ENCODE data around the gene WDR38. TPM values are rescaled to one million over a fixed set of nuclear protein-coding genes. Genes with fewer than 3 reads are reported as not detected.
A peak's percentile ranks its signal among the peaks of the same experiment; 100 is the strongest.

Gene WDR38
- total and polyA plus RNA-seq, 8 donors = 1.3 to 8.3 (median 3.6) TPM; not detected in 1

- Histone ChIP-seq H3K9me3 (no peaks in the 10 kb centered on the region), H3K27me3 (no peaks in the 10 kb centered on the region), H3K36me3 (peaks cover 0 to 27% of the 10 kb centered on the region in 2 donors), H3K4me3 (peak overlapping the region in 1 of 2 donors; percentile 82), H3K4me1 (peaks cover 30 to 58% of the 10 kb centered on the region in 2 donors), H3K27ac (peak overlapping the region; percentile 86)
- intact Hi-C loops (cut with DNase I) = no loop called here
- DNase-seq = no peak
- TF ChIP-seq CTCF (IDR thresholded peaks at IDR 0.05) = no peak
- ATAC-seq = peak; percentile 26
Measured at GRCh38 chr9:124863371-124863871, 10.2 kb downstream of the WDR38 start.

- DNase-seq = peak; percentile 81 to 96 (median 89)
- Histone ChIP-seq H3K36me3 (peaks cover 0 to 7% of the 10 kb centered on the region in 2 donors), H3K4me3 (peak overlapping the region; percentile 88 to 100), H3K4me1 (peaks cover 33 to 54% of the 10 kb centered on the region in 2 donors), H3K9me3 (no peaks in the 10 kb centered on the region), H3K27me3 (no peaks in the 10 kb centered on the region), H3K27ac (peak overlapping the region; percentile 88 to 92)
- TF ChIP-seq CTCF (IDR thresholded peaks at IDR 0.05) = no peak
- ATAC-seq = peak; percentile 92
- intact Hi-C loops (cut with DNase I) = no loop called here
Measured at GRCh38 chr9:124868511-124869465, 15.5 kb downstream of the WDR38 start.

- peak; percentile 13 for ATAC-seq
- H3K27ac ChIP-seq = peak overlapping the region; percentile 88 to 92
- no peak for DNase-seq
- H3K4me3 ChIP-seq = peak overlapping the region; percentile 88 to 100
- no peak for TF ChIP-seq CTCF (IDR thresholded peaks at IDR 0.05)
- H3K9me3 ChIP-seq = no peaks in the 10 kb centered on the region
- no peaks in the 10 kb centered on the region for H3K27me3 ChIP-seq
- peaks cover 0 to 14% of the 10 kb centered on the region in 2 donors for H3K36me3 ChIP-seq
- intact Hi-C loops (cut with DNase I) = no loop called here
- H3K4me1 ChIP-seq = peaks cover 33 to 59% of the 10 kb centered on the region in 2 donors
Measured at GRCh38 chr9:124869466-124869985, 16.3 kb downstream of the WDR38 start.

GRCh38 chr9:124869986-124870560 is 16.8 kb downstream of the WDR38 start:
- Histone ChIP-seq H3K9me3 (no peaks in the 10 kb centered on the region), H3K36me3 (peaks cover 0 to 20% of the 10 kb centered on the region in 2 donors), H3K4me1 (peaks cover 33 to 61% of the 10 kb centered on the region in 2 donors), H3K4me3 (peak overlapping the region; percentile 88 to 100), H3K27ac (peak overlapping the region; percentile 88 to 92), H3K27me3 (no peaks in the 10 kb centered on the region)
- ATAC-seq = peak; percentile 31
- no peak for DNase-seq
- intact Hi-C loops (cut with DNase I) = no loop called here
- no peak for TF ChIP-seq CTCF (IDR thresholded peaks at IDR 0.05)
